ENCODE data around the gene TUBB6. TPM values are rescaled to one million over a fixed set of nuclear protein-coding genes. Genes with fewer than 3 reads are reported as not detected.
A peak's percentile ranks its signal among the peaks of the same experiment; 100 is the strongest.

Gene TUBB6
- total and polyA plus RNA-seq, 3 donors from 2014 or later, result 47.0 to 84.5 (median 65.1) TPM

- Histone ChIP-seq H3K36me3 (ENCODE audit: low read depth, missing control alignments) (no peaks in the 10 kb centered on the region), H3K4me1 (no peaks in the 10 kb centered on the region), H3K9me3 (no peaks in the 10 kb centered on the region), H3K4me3 (no peak overlapping the region), H3K27me3 (no peaks in the 10 kb centered on the region), H3K27ac (no peak overlapping the region)
- peak; percentile 18 for DNase-seq
- TF ChIP-seq POLR2A (IDR thresholded peaks at IDR 0.05) (no peak), CTCF (IDR thresholded peaks at IDR 0.05) (no peak)
- 46 to 63% methylated on average over 22 to 25 of the region's 25 CpGs for WGBS, 2 donors
- intact Hi-C loops (cut with DNase I; ENCODE audit: low total_unique reads), result no loop called here
Measured at GRCh38 chr18:12305930-12306629, 2.0 kb upstream of the TUBB6 start.

GRCh38 chr18:12306752-12307700 is 1.0 kb upstream of the TUBB6 start:
- Histone ChIP-seq H3K27me3 (no peaks in the 10 kb centered on the region), H3K27ac (peak overlapping the region; percentile 79 to 86), H3K36me3 (ENCODE audit: low read depth, missing control alignments) (no peaks in the 10 kb centered on the region), H3K4me3 (peak overlapping the region; percentile 65 to 74), H3K4me1 (no peaks in the 10 kb centered on the region), H3K9me3 (no peaks in the 10 kb centered on the region)
- peak; percentile 62 for DNase-seq
- 10 to 11% methylated on average over 33 to 39 of the region's 39 CpGs for WGBS, 2 donors
- no peak for TF ChIP-seq CTCF (IDR thresholded peaks at IDR 0.05)
- TF ChIP-seq POLR2A (IDR thresholded peaks at IDR 0.05), result no peak
- intact Hi-C loops (cut with DNase I; ENCODE audit: low total_unique reads), result no loop called here

- H3K9me3 ChIP-seq, result no peaks in the 10 kb centered on the region
- peak overlapping the region; percentile 65 to 74 for H3K4me3 ChIP-seq
- H3K27ac ChIP-seq, result peak overlapping the region; percentile 68 to 86
- TF ChIP-seq POLR2A (IDR thresholded peaks at IDR 0.05), result no peak
- no peak for TF ChIP-seq CTCF (IDR thresholded peaks at IDR 0.05)
- H3K4me1 ChIP-seq, result peaks cover 2% of the 10 kb centered on the region
- peak; percentile 74 for DNase-seq
- 0 to 1% methylated on average over 4 to 67 of the region's 81 CpGs for WGBS, 2 donors
- intact Hi-C loops (cut with DNase I; ENCODE audit: low total_unique reads), result no loop called here
- H3K36me3 ChIP-seq (ENCODE audit: low read depth, missing control alignments), result no peaks in the 10 kb centered on the region
- no peaks in the 10 kb centered on the region for H3K27me3 ChIP-seq
Measured at GRCh38 chr18:12308386-12309100, 502 bp downstream of the TUBB6 start.

- Histone ChIP-seq H3K4me1 (peaks cover 13% of the 10 kb centered on the region), H3K4me3 (no peak overlapping the region), H3K27ac (no peak overlapping the region), H3K36me3 (ENCODE audit: low read depth, missing control alignments) (no peaks in the 10 kb centered on the region), H3K9me3 (no peaks in the 10 kb centered on the region), H3K27me3 (no peaks in the 10 kb centered on the region)
- no peak for DNase-seq
- no peak for TF ChIP-seq CTCF (IDR thresholded peaks at IDR 0.05)
- no peak for TF ChIP-seq POLR2A (IDR thresholded peaks at IDR 0.05)
- intact Hi-C loops (cut with DNase I; ENCODE audit: low total_unique reads), result no loop called here
- WGBS, 2 donors, result 25 to 43% methylated on average over 7 of the region's 7 CpGs
Measured at GRCh38 chr18:12309683-12310198, 1.7 kb downstream of the TUBB6 start.
